K562 (cell line): ENCODE measurements around the gene RNF17.

Experiments
- ARNT ChIP-seq, 2 experiments: fragments of 450-650 bp; IDR thresholded peaks; 2 replicates each; pipeline ENCODE4 v1.6.1; 2016; ENCODE audit warnings: mild to moderate bottlenecking in 1 of 2
- CEBPB ChIP-seq: fragments of 450-650 bp; IDR thresholded peaks from 2 replicates; pipeline ENCODE4 v1.6.1; 2016; ENCODE audit warnings: missing genetic modification characterization, missing compliant biosample characterization
- KLF16 ChIP-seq: IDR thresholded peaks from 2 replicates; pipeline ENCODE4 v1.6.1; 2016; ENCODE audit warnings: antibody characterized with exemption
- RAD21 ChIP-seq, 2 experiments: fragments of 250-450 bp in 1 of 2; fragments of 450-650 bp in 1 of 2; sonication (Bioruptor Pico) in 1 of 2; formaldehyde crosslinking in 1 of 2; IDR thresholded peaks in 1 of 2; conservative IDR thresholded peaks in 1 of 2; 2 replicates each; pipeline versions ENCODE4 v1.4.0 to v1.8.0; 2020 to 2022; ENCODE audit warnings: mild to moderate bottlenecking in 2 of 2, moderate library complexity in 1 of 2
- ZNF23 ChIP-seq: fragments of 250-450 bp; sonication (Bioruptor Pico); IDR thresholded peaks from 2 replicates; pipeline ENCODE4 v1.4.0; 2020; ENCODE audit warnings: mild to moderate bottlenecking

DNA sequence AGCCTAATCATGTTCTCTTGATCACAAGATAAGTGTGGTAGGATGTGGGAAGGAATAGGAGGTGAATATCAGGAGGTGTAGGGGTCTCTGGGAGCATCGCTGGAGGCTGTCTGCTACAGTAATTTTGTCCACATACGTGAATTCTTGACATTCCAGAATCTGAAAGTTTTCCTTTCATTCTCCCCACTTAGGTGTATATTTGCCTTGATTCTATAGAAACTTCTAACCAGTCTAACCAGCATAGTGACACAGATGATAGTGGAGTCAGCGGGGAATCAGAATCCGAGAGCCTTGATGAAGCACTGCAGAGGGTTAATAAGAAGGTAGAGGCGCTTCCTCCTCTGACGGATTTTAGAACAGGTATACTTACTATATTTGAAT, 106.4 kb downstream of the RNF17 start:
- TF ChIP-seq RAD21 (CRISPR knock-in tag; conservative IDR thresholded peaks at IDR 0.05 in 1 of 2, IDR thresholded peaks at IDR 0.05 in 1 of 2) (no peak), CEBPB (tag) (no peak), KLF16 (no peak), ARNT (IDR thresholded peaks at IDR 0.05) (no peak), ZNF23 (CRISPR knock-in tag) (no peak)
